CD14-positive monocyte (primary cell): Measurements from ENCODE around the gene PITPNC1. TPM values are rescaled to one million over a fixed set of nuclear protein-coding genes. Genes with fewer than 3 reads are reported as not detected.

Experiments
- DNase-seq, 3 donors: peaks; one replicate each; pipeline ENCODE4 v3.0.0-alpha.2; 2011 to 2022
- H2AFZ ChIP-seq: 2 replicates; pipeline ENCODE4 v1.6.0; 2012; ENCODE audit warnings: mild to moderate bottlenecking, low read depth, low read length, inconsistent platforms; ENCODE audit not compliant: insufficient read depth, poor library complexity, severe bottlenecking
- H3K27ac ChIP-seq, 2 donors: 1 replicate in 1 of 2; 2 replicates in 1 of 2; pipeline ENCODE4 v1.5.1; 2012 to 2013; ENCODE audit warnings: low read length in 2 of 2, control low read depth in 1 of 2, inconsistent platforms in 1 of 2, low read depth in 1 of 2, mild to moderate bottlenecking in 1 of 2
- H3K27me3 ChIP-seq, 2 donors: one replicate each; pipeline versions ENCODE4 v1.6.0 to v1.6.1; 2011 to 2013; ENCODE audit warnings: low read length in 2 of 2; ENCODE audit not compliant: control insufficient read depth in 2 of 2, insufficient read depth in 2 of 2
- H3K36me3 ChIP-seq, 2 donors: replicated peaks in 1 of 2; 1 replicate in 1 of 2; 2 replicates in 1 of 2; pipeline versions ENCODE4 v1.5.1 to v1.6.1; 2012 to 2013; ENCODE audit warnings: low read length in 2 of 2, control low read depth in 1 of 2, inconsistent platforms in 1 of 2, mild to moderate bottlenecking in 1 of 2; ENCODE audit not compliant: insufficient read depth in 2 of 2, control insufficient read depth in 1 of 2
- H3K4me1 ChIP-seq, 2 donors: 1 replicate in 1 of 2; 2 replicates in 1 of 2; pipeline versions ENCODE4 v1.5.1 to v1.6.1; 2012 to 2013; ENCODE audit warnings: low read length in 2 of 2, control low read depth in 1 of 2, inconsistent platforms in 1 of 2, mild to moderate bottlenecking in 1 of 2, moderate library complexity in 1 of 2; ENCODE audit not compliant: insufficient read depth in 2 of 2, control insufficient read depth in 1 of 2
- H3K4me2 ChIP-seq: replicated peaks from 2 replicates; pipeline ENCODE3; 2012; ENCODE audit warnings: low read length, moderate library complexity, mild to moderate bottlenecking; ENCODE audit not compliant: poor library complexity, severe bottlenecking; ENCODE audit errors: extremely low read depth
- H3K4me3 ChIP-seq, 3 experiments: fragments of 200-600 bp in 1 of 3; sonication (generic) in 1 of 3; replicated peaks in 1 of 3; 1 replicate in 2 of 3; 2 replicates in 1 of 3; pipeline ENCODE4 v1.5.1; 2011 to 2013; ENCODE audit warnings: low read length in 3 of 3, mild to moderate bottlenecking in 3 of 3, control low read depth in 2 of 3, low read depth in 2 of 3, inconsistent platforms in 1 of 3, moderate library complexity in 1 of 3
- H3K79me2 ChIP-seq: 2 replicates; pipeline ENCODE4 v1.6.0; 2012; ENCODE audit warnings: mild to moderate bottlenecking, control low read depth, inconsistent platforms, low read length, moderate library complexity; ENCODE audit not compliant: insufficient read depth
- H3K9ac ChIP-seq: 2 replicates; pipeline ENCODE4 v1.6.0; 2017; ENCODE audit warnings: low read length, mild to moderate bottlenecking; ENCODE audit not compliant: insufficient read depth, poor library complexity, severe bottlenecking
- H3K9me3 ChIP-seq, 2 donors: replicated peaks in 1 of 2; 1 replicate in 1 of 2; 2 replicates in 1 of 2; pipeline versions ENCODE4 v1.5.1 to v1.6.1; 2012 to 2013; ENCODE audit warnings: low read length in 2 of 2, control low read depth in 1 of 2; ENCODE audit not compliant: control insufficient read depth in 1 of 2, insufficient read depth in 1 of 2
- H4K20me1 ChIP-seq: 2 replicates; pipeline ENCODE4 v1.6.0; 2012; ENCODE audit warnings: mild to moderate bottlenecking, low read length, control low read depth, moderate library complexity; ENCODE audit not compliant: insufficient read depth
- H3K27ac Mint-ChIP-seq, 7 donors: one replicate each; pipeline ENCODE4 v1.8.0; 2020; ENCODE audit warnings: mild to moderate bottlenecking in 7 of 7, mixed read lengths in 7 of 7, moderate library complexity in 6 of 7, inconsistent platforms in 2 of 7
- H3K27me3 Mint-ChIP-seq, 3 donors: one replicate each; pipeline ENCODE4 v1.8.0; 2021 to 2022; ENCODE audit warnings: low read depth in 3 of 3, mild to moderate bottlenecking in 3 of 3, mixed read lengths in 3 of 3, moderate library complexity in 3 of 3, inconsistent platforms in 1 of 3
- H3K36me3 Mint-ChIP-seq, 2 donors: one replicate each; pipeline ENCODE4 v1.8.0; 2020; ENCODE audit warnings: mixed read lengths in 2 of 2, inconsistent platforms in 1 of 2, mild to moderate bottlenecking in 1 of 2
- H3K4me1 Mint-ChIP-seq: one replicate; pipeline ENCODE4 v1.8.0; 2020; ENCODE audit warnings: mild to moderate bottlenecking, mixed read lengths
- H3K4me3 Mint-ChIP-seq, 2 donors: one replicate each; pipeline ENCODE4 v1.8.0; 2020; ENCODE audit warnings: mild to moderate bottlenecking in 2 of 2, mixed read lengths in 2 of 2, moderate library complexity in 1 of 2
- H3K9me3 Mint-ChIP-seq, 7 donors: one replicate each; pipeline ENCODE4 v1.8.0; 2020 to 2022; ENCODE audit warnings: mixed read lengths in 7 of 7, mild to moderate bottlenecking in 6 of 7, moderate library complexity in 6 of 7, inconsistent platforms in 2 of 7
- WGBS: methylation state at CpG from one replicate; pipeline ENCODE4 v1.1.5; 2013; ENCODE audit warnings: missing lambda C conversion rate; ENCODE audit not compliant: insufficient coverage; 5-methylcytosine and 5-hydroxymethylcytosine counted together
- intact Hi-C, 2 donors: fragments of 100-400 bp; cut with micrococcal nuclease; formaldehyde crosslinking; loops; one replicate each; pipeline versions ENCODE4 v1.15.0 to v1.15.1; 2023
- polyA plus RNA-seq, 3 donors: library from polyadenylated mRNA; depleted of rRNA in 1 of 3; unstranded in 2 of 3; stranded (reverse) in 1 of 3; fragments of 300-500 nt in 2 of 3; fragments of >200 nt in 1 of 3; fragmentation: Illumina TruSeq in 2 of 3; gene quantifications; 1 replicate in 2 of 3; 2 replicates in 1 of 3; pipeline ENCODE4 v1.2.3, GENCODE V29; 2012 to 2021
- TF ChIP-seq, protein P1 (sequence below): fragments of 200-600 bp; IDR thresholded peaks from one replicate; pipeline ENCODE4 v1.8.0; 2022; ENCODE audit warnings: antibody characterized with exemption, mild to moderate bottlenecking

The PITPNC1 gene
- polyA plus RNA-seq, 3 donors, result 18.5 to 31.0 (median 21.7) TPM

DNA sequence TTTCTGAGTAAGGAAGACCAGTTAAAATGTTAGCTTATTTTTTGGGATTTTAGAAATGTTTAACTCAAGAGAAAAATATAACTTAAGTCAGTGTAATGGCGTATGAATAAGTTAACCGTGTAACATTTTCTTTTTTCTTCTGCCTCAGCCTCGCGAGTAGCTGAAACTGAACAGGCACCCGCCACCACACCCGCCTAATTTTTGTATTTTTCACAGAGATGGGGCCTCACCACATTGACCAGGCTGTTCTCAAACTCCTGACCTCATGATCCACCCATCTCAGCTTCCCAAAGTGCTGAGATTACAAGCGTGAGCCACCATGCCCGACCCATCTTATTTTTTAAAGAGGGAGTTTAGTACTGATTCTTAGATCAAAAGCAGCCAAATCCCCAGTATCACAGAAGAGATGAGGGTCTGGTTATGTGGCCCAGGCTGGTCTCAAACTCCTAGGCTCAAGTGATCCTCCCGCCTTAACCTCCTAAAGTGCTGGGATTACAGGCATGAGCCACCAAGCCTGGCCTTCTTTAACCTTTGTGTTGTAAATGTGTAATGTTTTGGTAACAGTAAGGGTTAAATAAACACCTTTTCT, 16.8 kb downstream of the PITPNC1 start:
- Histone ChIP-seq H3K9me3 (no peaks in the 10 kb centered on the region), H3K4me1 (no peaks in the 10 kb centered on the region), H2AFZ (no peak overlapping the region), H3K4me2 (no peak overlapping the region), H3K79me2 (peaks cover 32% of the 10 kb centered on the region), H4K20me1 (peaks cover 17% of the 10 kb centered on the region), H3K36me3 (peaks cover 0 to 5% of the 10 kb centered on the region in 2 donors), H3K27me3 (no peaks in the 10 kb centered on the region), H3K27ac (no peak overlapping the region), H3K4me3 (no peak overlapping the region), H3K9ac (no peak overlapping the region)
- no peak for DNase-seq
- WGBS, result 100% methylated on average over 4 of the region's 9 CpGs
- Mint-ChIP-seq H3K36me3 (peaks cover 18 to 41% of the 10 kb centered on the region in 2 donors), H3K4me1 (peaks cover 13% of the 10 kb centered on the region), H3K27me3 (peaks cover 0 to 2% (median 0%) of the 10 kb centered on the region in 3 donors), H3K27ac (peak overlapping the region in 1 of 7 donors; percentile 31), H3K4me3 (no peak overlapping the region), H3K9me3 (peaks cover 0 to 3% (median 0%) of the 10 kb centered on the region in 7 donors)
- intact Hi-C loops, result loop anchor here in 1 of 2 donors (5.0 kb wide), 1 partner anchor 83 kb away; no protein-coding TSS in a partner anchor
- TF ChIP-seq, protein P1, sequence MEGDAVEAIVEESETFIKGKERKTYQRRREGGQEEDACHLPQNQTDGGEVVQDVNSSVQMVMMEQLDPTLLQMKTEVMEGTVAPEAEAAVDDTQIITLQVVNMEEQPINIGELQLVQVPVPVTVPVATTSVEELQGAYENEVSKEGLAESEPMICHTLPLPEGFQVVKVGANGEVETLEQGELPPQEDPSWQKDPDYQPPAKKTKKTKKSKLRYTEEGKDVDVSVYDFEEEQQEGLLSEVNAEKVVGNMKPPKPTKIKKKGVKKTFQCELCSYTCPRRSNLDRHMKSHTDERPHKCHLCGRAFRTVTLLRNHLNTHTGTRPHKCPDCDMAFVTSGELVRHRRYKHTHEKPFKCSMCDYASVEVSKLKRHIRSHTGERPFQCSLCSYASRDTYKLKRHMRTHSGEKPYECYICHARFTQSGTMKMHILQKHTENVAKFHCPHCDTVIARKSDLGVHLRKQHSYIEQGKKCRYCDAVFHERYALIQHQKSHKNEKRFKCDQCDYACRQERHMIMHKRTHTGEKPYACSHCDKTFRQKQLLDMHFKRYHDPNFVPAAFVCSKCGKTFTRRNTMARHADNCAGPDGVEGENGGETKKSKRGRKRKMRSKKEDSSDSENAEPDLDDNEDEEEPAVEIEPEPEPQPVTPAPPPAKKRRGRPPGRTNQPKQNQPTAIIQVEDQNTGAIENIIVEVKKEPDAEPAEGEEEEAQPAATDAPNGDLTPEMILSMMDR, result no peak

DNA sequence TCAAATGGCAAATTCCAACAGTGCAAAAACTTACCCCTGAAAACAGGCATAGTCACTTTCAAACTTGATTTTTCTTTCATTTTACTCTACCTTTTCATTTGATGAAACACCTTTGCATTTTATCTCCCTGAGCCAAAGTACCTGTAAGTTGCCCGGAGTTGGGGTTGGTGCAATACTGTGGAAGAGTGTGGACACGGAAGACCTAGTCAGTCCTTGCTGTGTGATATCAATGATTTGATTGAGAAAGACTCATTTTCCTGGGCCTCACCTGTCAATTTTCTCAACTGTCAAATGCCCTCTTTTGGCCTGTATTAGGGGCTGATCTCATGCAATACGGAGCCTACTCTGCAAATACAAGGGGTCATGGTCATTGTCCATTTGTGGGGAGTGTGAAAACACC, 22.6 kb downstream of the PITPNC1 start:
- Histone ChIP-seq H3K4me1 (peaks cover 43 to 46% of the 10 kb centered on the region in 2 donors), H3K27ac (peak overlapping the region in 1 of 2 donors; percentile 10), H4K20me1 (peaks cover 6% of the 10 kb centered on the region), H3K9me3 (no peaks in the 10 kb centered on the region), H2AFZ (no peak overlapping the region), H3K9ac (no peak overlapping the region), H3K36me3 (no peaks in the 10 kb centered on the region), H3K27me3 (no peaks in the 10 kb centered on the region), H3K79me2 (peaks cover 57% of the 10 kb centered on the region), H3K4me3 (no peak overlapping the region), H3K4me2 (no peak overlapping the region)
- DNase-seq, result no peak
- Mint-ChIP-seq H3K9me3 (peaks cover 0 to 3% (median 0%) of the 10 kb centered on the region in 7 donors), H3K27me3 (no peaks in the 10 kb centered on the region), H3K4me3 (no peak overlapping the region), H3K36me3 (peaks cover 11 to 20% of the 10 kb centered on the region in 2 donors), H3K4me1 (peaks cover 41% of the 10 kb centered on the region), H3K27ac (peak overlapping the region in 1 of 7 donors; percentile 15)
- WGBS, result 80% methylated on average over 1 of the region's 3 CpGs
- TF ChIP-seq, protein P1, result no peak
- intact Hi-C loops, result no loop called here
